Measurements from ENCODE around the gene TM2D3.

DNA sequence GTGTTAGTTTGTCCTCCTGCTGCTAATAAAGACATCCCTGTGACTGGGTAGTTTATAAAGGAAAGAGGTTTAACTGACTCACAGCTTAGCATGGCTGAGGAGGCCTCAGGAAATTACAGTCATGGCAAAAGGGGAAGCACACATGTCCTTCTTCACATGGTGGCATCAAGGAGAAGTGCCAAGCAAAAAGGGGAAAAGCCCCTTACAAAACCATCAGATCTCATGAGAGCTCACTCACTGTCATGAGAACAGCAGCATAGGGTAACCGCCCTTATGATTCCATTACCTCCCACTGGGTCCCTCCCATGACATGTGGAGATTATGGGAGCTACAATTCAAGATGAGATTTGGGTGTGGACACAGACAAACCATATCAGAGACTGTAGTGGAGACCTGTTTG lies 27.0 kb downstream of the TM2D3 start:
- TF ChIP-seq POLR2A (IDR thresholded peaks at IDR 0.05), result no peak
- TF ChIP-seq, protein P1, sequence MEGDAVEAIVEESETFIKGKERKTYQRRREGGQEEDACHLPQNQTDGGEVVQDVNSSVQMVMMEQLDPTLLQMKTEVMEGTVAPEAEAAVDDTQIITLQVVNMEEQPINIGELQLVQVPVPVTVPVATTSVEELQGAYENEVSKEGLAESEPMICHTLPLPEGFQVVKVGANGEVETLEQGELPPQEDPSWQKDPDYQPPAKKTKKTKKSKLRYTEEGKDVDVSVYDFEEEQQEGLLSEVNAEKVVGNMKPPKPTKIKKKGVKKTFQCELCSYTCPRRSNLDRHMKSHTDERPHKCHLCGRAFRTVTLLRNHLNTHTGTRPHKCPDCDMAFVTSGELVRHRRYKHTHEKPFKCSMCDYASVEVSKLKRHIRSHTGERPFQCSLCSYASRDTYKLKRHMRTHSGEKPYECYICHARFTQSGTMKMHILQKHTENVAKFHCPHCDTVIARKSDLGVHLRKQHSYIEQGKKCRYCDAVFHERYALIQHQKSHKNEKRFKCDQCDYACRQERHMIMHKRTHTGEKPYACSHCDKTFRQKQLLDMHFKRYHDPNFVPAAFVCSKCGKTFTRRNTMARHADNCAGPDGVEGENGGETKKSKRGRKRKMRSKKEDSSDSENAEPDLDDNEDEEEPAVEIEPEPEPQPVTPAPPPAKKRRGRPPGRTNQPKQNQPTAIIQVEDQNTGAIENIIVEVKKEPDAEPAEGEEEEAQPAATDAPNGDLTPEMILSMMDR (IDR thresholded peaks at IDR 0.05), result no peak

All from heart left ventricle (tissue), 13 donors.